CD4-positive, alpha-beta T cell treated with Interleukin-10 for 1 hour (primary cell): ENCODE data around the gene DNER.
A peak's percentile ranks its signal among the peaks of the same experiment; 100 is the strongest.
"Not testable (repeated sequence)": the region's sequence is repeated elsewhere in the genome, so short reads cannot be mapped to it uniquely, and the experiment has no call there.

Experiments
- DNase-seq: peaks from one replicate; pipeline ENCODE4 v3.0.0-alpha.2; 2020

The DNER gene

DNA sequence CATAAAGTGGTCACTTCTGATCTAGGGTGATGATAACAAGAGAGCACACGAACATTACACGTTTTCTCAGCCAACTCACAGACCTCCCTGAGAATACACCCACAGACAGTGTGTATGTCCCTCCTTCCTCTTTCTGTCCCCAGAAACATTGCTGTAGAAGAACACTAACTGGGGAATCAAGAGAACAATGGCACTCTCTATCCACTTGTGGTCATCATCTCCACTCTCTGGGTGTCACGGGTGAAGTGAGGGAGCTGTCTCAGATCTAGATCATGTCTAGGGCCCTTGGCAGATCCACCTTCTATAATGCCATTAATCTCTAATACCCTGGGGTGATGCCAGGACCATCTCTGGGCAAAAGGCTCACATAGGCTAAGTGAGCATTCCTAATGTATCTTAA, 97.9 kb downstream of the DNER start:
- no peak for DNase-seq

GRCh38 chr2:229614021-229614420, 100.3 kb downstream of the DNER start:
- DNase-seq, result not testable (repeated sequence)

DNA sequence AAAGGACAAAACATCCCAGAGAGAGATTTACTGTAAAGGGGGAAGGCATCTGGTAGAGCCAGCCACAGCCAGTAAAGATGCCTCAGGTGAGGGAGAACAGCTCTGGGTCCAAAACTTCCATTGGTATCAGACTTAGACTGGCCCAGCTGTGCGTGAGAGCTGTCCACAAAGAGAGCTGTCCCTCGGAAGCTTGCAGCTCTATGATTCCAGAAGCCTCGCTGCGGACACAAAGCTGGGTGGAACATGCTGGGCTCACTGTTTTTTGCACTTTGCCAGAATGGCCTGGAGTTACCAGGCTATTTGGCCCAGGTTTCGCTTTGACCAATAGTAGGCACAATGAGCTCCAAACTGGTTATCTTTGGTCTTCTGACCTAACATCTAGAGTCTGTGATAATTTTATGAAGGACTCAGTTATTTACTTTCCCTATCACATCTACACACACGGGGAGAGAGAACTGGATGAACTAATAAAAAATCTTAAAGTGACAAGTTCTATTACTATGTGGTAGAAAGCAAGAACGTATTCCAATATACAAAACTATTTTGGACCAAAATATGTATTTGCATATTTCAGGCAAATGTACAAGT, 101.9 kb downstream of the DNER start:
- DNase-seq, result no peak

DNA sequence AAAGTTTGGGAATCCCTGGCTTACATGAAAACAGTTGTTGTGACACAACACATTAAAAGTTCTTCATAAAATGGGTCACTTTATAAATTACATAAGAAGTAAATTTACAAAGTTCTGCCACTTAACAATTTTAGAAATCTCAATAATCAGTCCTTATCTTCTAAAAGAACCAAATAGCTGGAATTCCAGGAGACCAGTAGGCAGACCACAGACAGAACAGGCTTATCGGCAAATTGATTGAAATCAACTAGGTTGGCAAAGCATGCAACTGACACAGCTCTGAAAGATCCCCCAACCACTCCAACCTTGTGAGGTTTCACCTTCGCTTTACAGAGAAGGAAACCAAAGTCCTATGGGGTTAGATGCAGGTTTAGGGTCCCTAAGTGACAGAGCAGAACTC, 103.0 kb downstream of the DNER start:
- no peak for DNase-seq

DNA sequence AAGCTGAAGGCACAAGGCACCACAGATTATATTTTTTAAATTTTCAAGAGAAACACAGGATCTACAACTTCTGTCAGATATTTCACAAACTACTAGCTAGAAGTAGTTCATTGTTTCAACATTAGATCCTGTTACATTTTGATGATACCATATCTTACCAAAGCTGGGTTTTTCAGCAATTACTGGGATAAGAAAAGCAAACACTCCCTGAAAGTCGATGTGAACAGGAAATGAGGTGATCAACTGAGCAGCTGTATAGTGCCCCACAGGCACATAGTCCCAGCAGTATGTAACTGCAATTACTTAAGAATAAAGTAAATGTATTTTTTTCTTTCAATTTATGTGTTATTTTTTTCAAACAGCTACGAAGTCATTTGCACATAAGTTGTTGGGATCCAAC, 103.5 kb downstream of the DNER start:
- no peak for DNase-seq

DNA sequence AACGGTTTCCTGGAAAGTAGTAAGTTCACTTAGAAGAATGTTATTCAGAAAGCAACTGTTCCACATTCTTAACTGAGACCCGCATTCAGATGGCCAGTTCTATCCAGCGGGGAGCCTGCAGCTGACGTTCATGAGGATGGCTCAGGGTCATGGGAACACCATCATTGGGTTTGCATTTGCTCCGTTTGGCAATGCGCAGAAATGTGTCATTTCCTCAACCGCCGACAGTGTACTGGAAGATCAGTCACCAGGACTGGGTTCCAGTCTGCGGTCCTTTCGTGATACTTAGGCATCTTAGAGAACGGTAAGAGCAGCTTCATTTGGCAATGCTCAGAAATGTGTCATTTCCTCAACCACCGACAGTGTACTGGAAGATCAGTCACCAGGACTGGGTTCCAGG, 104.0 kb downstream of the DNER start:
- no peak for DNase-seq

DNA sequence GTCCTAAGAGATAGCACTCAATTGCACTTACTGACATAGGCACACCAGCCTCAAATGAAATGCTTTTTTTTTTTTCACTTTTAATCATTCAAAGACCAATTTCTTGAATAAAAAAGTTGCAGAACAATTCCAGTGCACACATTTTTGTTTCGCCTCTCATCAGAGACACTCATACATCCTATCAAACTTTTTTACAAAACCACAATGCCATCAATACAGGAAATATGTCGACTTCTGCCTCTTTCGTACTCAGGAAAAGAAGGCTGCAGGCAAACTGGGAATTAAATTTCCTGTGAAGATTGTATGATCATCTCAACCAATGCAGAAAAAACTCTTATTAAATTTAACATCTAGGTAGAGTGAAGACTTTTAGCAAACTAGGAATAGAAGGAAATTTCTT, 112.4 kb downstream of the DNER start:
- DNase-seq, result no peak

DNA sequence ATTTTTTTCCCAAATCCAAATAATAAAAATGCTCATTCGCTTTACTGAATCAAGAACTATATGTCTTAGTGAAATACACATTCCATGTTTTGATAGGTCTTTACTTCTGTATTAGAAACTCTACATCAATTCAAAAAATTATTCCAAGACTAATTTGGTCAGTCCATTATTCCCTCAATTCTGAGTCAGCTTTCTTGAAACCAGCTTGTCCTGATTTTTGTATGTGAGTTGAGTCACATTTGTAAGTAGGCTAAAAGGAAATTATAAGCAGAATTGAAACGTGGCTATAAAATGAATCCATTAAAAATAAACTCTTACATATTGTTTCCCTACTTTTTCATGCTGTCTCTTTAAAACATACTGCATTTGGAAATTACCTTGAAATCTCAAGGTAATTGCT, 113.0 kb downstream of the DNER start:
- no peak for DNase-seq

- no peak for DNase-seq
Measured at GRCh38 chr2:229598227-229598626, 116.1 kb downstream of the DNER start.

GRCh38 chr2:229596796-229597195, 117.6 kb downstream of the DNER start:
- no peak for DNase-seq

- no peak for DNase-seq
Measured at GRCh38 chr2:229591611-229592010, 122.7 kb downstream of the DNER start.

DNA sequence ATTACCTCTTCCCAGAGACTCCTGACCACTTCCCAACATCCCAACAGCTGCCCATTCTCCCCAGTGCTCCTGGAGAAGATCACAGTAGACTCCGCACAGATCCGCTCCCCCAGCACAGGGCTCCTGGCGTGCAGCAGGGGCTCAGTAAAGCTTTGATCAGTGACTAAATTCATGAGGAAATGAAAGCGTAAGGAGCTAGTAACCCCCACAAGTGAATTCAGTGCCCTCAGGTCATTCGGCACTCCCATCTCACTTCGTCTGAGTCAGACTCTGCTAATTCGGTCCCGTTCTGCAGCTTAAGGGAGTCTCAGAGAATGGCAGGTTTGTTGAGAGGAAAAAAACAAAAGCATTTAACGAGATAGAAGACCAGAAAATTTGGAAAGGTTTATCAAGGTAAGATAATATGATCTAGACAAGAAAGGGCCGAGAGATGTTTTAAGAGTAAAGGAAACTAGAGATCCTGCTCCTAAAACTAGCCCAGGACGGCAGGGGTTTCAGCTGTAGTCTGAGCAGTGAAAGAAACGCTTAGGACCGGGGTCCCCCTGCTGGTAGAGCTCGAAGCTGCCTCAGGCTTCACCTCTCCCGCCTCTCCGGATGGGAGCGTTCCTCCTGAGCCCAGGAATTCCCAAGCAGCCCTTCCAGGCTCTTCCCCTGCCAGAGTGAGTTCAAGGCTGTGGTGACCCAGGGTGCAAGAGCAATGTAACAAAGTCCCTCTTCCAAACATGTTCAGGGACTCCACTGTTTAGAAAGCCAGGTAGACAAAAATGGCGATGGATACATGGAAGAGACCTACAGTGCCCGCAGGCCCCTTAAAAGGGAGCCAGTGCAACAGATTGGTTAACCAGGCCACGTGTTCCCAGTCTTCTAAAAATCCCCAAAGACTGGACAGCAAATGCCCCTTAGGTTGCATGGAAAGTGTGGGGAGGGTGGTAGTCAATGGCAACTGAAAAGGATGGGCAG, 127.3 kb downstream of the DNER start:
- peak; percentile 3 for DNase-seq

GRCh38 chr2:229586012-229586411, 128.3 kb downstream of the DNER start:
- DNase-seq, result no peak

GRCh38 chr2:229582151-229582550, 132.2 kb downstream of the DNER start:
- DNase-seq, result no peak

GRCh38 chr2:229578052-229578846, 136.1 kb downstream of the DNER start:
- DNase-seq, result no peak

DNA sequence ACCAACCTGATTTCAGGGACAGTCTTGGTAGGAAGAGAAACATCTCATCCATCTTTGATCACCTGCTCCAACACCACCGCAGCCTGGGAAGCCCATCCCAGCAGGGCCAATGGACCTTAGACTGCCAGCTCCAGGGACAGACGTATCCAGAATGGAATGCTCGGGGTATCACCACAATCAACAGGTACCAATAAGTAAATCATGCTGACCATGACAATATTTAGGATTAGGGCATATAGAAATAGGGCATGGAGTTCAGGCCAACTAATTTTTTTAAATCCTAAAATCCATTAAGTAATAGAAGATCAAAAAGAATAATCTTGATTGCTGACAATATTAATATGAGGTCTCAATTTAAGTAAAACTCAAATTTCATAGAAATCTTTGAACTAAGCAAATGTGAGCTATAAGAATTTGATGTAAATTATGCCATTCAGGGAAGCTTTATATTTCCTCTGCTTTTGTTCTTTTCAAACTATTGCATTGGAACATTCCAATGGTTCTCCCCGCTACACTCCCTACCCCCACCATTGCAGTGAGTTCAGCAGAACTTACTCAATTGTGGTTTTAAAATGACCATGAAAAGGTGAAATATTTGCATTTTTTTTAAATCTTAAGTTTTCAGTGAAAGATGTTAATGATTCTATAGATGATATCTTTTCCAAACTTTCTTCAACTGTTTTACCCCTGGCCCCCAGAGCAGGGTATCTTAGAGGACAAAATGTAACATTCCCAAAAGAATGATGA, 138.6 kb downstream of the DNER start:
- no peak for DNase-seq

DNA sequence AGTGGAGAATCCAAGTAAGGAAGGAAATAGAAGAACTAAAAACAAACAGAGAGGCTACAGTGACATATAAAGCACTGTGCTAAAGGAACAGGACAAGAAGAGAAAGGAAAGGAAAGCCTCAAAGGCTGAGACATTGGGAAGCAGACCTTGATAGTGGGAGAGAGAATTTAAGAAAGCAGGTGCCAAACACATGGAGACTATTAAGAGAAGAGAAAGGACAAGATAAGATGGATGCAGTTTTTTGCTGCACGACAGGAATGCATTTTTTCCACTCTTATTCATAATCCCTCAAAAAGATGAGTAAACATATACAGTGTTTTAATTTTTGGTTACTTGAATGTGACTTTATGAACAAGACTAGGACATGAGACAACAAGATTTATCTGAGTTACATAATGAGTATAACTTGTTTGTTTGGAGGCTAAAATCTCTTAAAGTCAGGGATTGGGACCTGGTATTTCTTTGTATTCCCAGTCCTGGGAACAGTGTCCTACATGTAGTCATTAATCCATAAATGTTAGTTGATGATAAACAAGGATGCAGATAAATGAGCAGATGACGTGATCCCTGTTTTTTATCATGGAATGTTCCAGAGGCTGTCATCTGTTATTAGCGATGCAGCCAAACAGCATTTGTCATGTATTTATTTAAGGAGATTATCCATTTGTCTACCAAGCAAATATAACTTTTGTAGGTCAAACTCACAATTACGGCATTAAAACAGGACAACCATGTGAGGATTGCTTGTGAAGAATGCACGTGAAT, 141.7 kb downstream of the DNER start:
- DNase-seq, result no peak

- DNase-seq, result no peak
Measured at GRCh38 chr2:229571243-229571642, 143.1 kb downstream of the DNER start.

- no peak for DNase-seq
Measured at GRCh38 chr2:229566370-229566769, 148.0 kb downstream of the DNER start.

DNA sequence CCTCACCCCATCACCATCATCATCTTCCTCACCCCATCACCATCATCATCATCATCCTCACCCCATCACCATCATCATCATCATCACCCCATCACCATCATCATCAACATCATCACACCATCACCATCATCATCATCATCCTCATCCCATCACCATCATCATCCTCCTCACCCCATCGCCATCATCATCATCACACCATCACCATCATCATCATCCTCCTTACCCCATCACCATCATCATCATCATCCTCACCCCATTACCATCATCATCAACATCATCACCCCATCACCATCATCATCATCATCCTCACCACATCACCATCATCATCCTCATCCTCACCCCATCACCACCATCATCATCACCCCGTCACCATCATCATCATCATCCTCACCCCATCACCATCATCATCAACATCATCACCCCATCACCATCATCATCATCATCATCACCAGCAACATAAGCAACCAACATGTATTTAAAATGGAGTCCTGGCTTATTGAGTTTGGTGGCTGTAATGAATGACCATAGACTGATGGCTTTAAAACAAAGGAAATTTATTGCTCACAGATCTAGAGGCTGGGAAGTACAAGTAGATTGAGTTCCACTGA, 150.0 kb downstream of the DNER start:
- DNase-seq, result no peak

- DNase-seq, result no peak
Measured at GRCh38 chr2:229563388-229563787, 151.0 kb downstream of the DNER start.
